Gastrocnemius medialis (tissue), 4 donors: ENCODE data around the gene CFD.

ENCODE experiments used
- POLR2A ChIP-seq, 2 donors: fragments of 450-650 bp; IDR thresholded peaks; one replicate each; pipeline ENCODE4 v1.6.1; 2017; ENCODE audit warnings: antibody characterized with exemption in 2 of 2, mild to moderate bottlenecking in 2 of 2, moderate library complexity in 2 of 2
- TF ChIP-seq, protein P1 (sequence below), 5 experiments: fragments of 450-650 bp in 3 of 5; fragments of 200-600 bp in 2 of 5; sonication (generic) in 2 of 5; IDR thresholded peaks in 4 of 5; conservative IDR thresholded peaks in 1 of 5; 1 replicate in 4 of 5; 2 replicates in 1 of 5; pipeline ENCODE4 v1.5.1; 2016 to 2019; ENCODE audit warnings: antibody characterized with exemption in 5 of 5, mild to moderate bottlenecking in 3 of 5, moderate library complexity in 3 of 5

- TF ChIP-seq, protein P1, sequence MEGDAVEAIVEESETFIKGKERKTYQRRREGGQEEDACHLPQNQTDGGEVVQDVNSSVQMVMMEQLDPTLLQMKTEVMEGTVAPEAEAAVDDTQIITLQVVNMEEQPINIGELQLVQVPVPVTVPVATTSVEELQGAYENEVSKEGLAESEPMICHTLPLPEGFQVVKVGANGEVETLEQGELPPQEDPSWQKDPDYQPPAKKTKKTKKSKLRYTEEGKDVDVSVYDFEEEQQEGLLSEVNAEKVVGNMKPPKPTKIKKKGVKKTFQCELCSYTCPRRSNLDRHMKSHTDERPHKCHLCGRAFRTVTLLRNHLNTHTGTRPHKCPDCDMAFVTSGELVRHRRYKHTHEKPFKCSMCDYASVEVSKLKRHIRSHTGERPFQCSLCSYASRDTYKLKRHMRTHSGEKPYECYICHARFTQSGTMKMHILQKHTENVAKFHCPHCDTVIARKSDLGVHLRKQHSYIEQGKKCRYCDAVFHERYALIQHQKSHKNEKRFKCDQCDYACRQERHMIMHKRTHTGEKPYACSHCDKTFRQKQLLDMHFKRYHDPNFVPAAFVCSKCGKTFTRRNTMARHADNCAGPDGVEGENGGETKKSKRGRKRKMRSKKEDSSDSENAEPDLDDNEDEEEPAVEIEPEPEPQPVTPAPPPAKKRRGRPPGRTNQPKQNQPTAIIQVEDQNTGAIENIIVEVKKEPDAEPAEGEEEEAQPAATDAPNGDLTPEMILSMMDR (IDR thresholded peaks at IDR 0.05 in 4 of 5, conservative IDR thresholded peaks at IDR 0.05 in 1 of 5), result no peak
- TF ChIP-seq POLR2A (IDR thresholded peaks at IDR 0.05), result no peak
Measured at GRCh38 chr19:907183-907853, 47.9 kb downstream of the CFD start.
